Neural progenitor cell (in vitro differentiated cells): Measurements from ENCODE around the gene PALB2. TPM values are rescaled to one million over a fixed set of nuclear protein-coding genes. Genes with fewer than 3 reads are reported as not detected.

Source experiments
- DNase-seq: peaks from one replicate; pipeline ENCODE4 v3.0.0-alpha.2; 2016; ENCODE audit warnings: low spot score
- H2AFZ ChIP-seq: fragments of 200-600 bp; sonication (generic); replicated peaks from 2 replicates; pipeline ENCODE4 v1.6.1; 2016; ENCODE audit warnings: antibody characterized with exemption
- H3F3A ChIP-seq: fragments of 200-600 bp; sonication (generic); 2 replicates; pipeline ENCODE4 v1.6.1; 2016; ENCODE audit warnings: antibody characterized with exemption, low read depth
- H3K27ac ChIP-seq: fragments of 200-600 bp; sonication (generic); 2 replicates; pipeline ENCODE4 v1.5.1; 2016; ENCODE audit warnings: mild to moderate bottlenecking
- H3K27me3 ChIP-seq: fragments of 200-600 bp; sonication (generic); 2 replicates; pipeline ENCODE4 v1.6.1; 2016; ENCODE audit warnings: mild to moderate bottlenecking, moderate library complexity
- H3K36me3 ChIP-seq: fragments of 200-600 bp; sonication (generic); 2 replicates; pipeline ENCODE4 v1.5.1; 2016
- H3K4me1 ChIP-seq: fragments of 200-600 bp; sonication (generic); 2 replicates; pipeline ENCODE4 v1.6.1; 2016; ENCODE audit warnings: mixed run types
- H3K4me2 ChIP-seq: fragments of 200-600 bp; sonication (generic); 2 replicates; pipeline ENCODE4 v1.6.1; 2016
- H3K4me3 ChIP-seq: fragments of 200-600 bp; sonication (generic); 2 replicates; pipeline ENCODE4 v1.5.1; 2016
- H3K79me2 ChIP-seq: fragments of 200-600 bp; sonication (generic); 2 replicates; pipeline ENCODE4 v1.6.1; 2016; ENCODE audit warnings: low read depth
- H3K9ac ChIP-seq: fragments of 200-600 bp; sonication (generic); 2 replicates; pipeline ENCODE4 v1.6.1; 2016
- H3K9me3 ChIP-seq: fragments of 200-600 bp; sonication (generic); 2 replicates; pipeline ENCODE4 v1.5.1; 2016; ENCODE audit warnings: low read depth
- H4K20me1 ChIP-seq: fragments of 200-600 bp; sonication (generic); 2 replicates; pipeline ENCODE4 v1.6.1; 2016; ENCODE audit warnings: low read depth
- H3K27ac Mint-ChIP-seq: 3 replicates; pipeline ENCODE4 v1.8.0; 2021; ENCODE audit warnings: mixed read lengths
- H3K27me3 Mint-ChIP-seq: 2 replicates; pipeline ENCODE4 v1.8.0; 2022; ENCODE audit warnings: low read depth, mild to moderate bottlenecking, inconsistent platforms, moderate library complexity, mixed read lengths; ENCODE audit not compliant: insufficient read depth
- H3K36me3 Mint-ChIP-seq: 3 replicates; pipeline ENCODE4 v1.8.0; 2021; ENCODE audit warnings: mixed read lengths
- H3K4me1 Mint-ChIP-seq: 3 replicates; pipeline ENCODE4 v1.8.0; 2021; ENCODE audit warnings: mixed read lengths
- H3K4me3 Mint-ChIP-seq: 3 replicates; pipeline ENCODE4 v1.8.0; 2021; ENCODE audit warnings: mild to moderate bottlenecking, moderate library complexity, mixed read lengths
- H3K9me3 Mint-ChIP-seq: 3 replicates; pipeline ENCODE4 v1.8.0; 2020; ENCODE audit warnings: mixed read lengths
- CTCF ChIP-seq: fragments of 200-600 bp; sonication (generic); IDR thresholded peaks from 2 replicates; pipeline ENCODE4 v1.5.1; 2017; ENCODE audit warnings: antibody characterized with exemption, mild to moderate bottlenecking
- EZH2 ChIP-seq: fragments of 200-600 bp; sonication (generic); IDR thresholded peaks from 2 replicates; pipeline ENCODE4 v1.6.1; 2017; ENCODE audit warnings: antibody characterized with exemption, mild to moderate bottlenecking, moderate library complexity
- EZH2phosphoT487 ChIP-seq: fragments of 200-600 bp; sonication (generic); IDR thresholded peaks from 2 replicates; pipeline ENCODE4 v1.6.1; 2017; ENCODE audit warnings: antibody characterized with exemption
- total RNA-seq: library from RNA; depleted of rRNA; stranded (reverse); fragments of >200 nt; gene quantifications from 2 replicates; pipeline ENCODE4 v1.2.3, GENCODE V29; 2015; ENCODE audit warnings: low replicate concordance

The PALB2 gene
- 11.4 and 23.3 TPM in 2 replicates for total RNA-seq

DNA sequence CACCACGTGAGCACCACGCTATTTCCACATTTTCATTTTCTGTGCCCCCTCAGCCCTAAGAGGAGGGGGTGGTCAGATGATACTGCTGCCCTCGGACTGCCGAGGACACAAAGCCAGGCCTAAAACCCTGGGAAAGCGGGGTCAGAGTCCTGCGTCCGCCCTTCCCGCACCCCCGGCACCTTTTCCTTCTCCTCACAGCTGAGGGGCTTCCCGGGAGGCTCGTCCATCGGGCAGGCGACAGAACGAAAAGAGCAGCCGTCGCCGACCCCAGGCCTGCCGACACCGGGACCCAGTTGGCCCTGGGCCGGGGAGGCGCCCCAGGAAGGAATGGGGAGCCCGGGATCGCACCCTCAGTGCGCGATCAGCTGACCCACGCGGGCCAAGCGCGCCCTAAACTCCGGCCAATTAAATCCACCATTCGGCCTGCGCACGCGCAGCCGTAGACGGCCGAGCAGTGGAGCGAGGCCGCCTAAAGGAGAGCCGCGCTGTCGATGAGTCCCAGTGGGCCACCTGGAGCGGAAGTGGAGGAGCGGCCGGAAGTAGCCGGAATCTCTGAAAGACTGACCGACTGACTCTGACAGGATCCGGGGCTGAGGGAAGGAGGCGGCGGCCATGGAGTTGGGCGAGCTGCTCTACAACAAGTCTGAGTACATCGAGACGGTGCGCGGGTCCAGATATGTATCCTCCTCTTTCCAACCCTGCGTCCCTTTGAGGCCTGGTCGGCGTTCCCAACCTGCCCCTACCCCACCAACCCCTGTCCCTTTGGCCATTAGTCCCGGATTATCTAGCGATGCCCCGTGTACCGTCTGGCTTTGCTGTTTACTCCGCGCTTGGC, at the start of gene PALB2, which contains the start of gene DCTN5:
Gene PALB2, minus strand, starts transcription at position 380 of the 835 bp plus-strand sequence. Its CDS starts 153 bp downstream, at position 227.
Gene DCTN5, plus strand, starts transcription at position 536 of the 835 bp plus-strand sequence. Its CDS starts 77 bp downstream, at position 613.
- Mint-ChIP-seq H3K4me3 (peak within 1 kb of the TSS; percentile 99), H3K36me3 (peaks cover 14% of the 10 kb centered on the region), H3K27me3 (peaks cover 4% of the 10 kb centered on the region), H3K27ac (peak within 1 kb of the TSS; percentile 93), H3K9me3 (no peaks in the 10 kb centered on the region), H3K4me1 (peaks cover 15% of the 10 kb centered on the region)
- H3K4me1 ChIP-seq, result no peaks in the 10 kb centered on the region
- peak within 1 kb of the TSS; percentile 65 for H3K9ac ChIP-seq
- peaks cover 52% of the 10 kb centered on the region for H3K79me2 ChIP-seq
- no peaks in the 10 kb centered on the region for H3K9me3 ChIP-seq
- H3F3A ChIP-seq, result peaks cover 5% of the 10 kb centered on the region
- peak within 1 kb of the TSS; percentile 69 for H3K4me3 ChIP-seq
- peak within 1 kb of the TSS; percentile 77 for H3K4me2 ChIP-seq
- H3K27ac ChIP-seq, result no peak within 1 kb of the TSS
- H4K20me1 ChIP-seq, result no peaks in the 10 kb centered on the region
- no peak for TF ChIP-seq CTCF
- TF ChIP-seq EZH2, result no peak
- no peak for TF ChIP-seq EZH2phosphoT487
- H3K27me3 ChIP-seq, result no peaks in the 10 kb centered on the region
- DNase-seq, result peak; percentile 92
- H2AFZ ChIP-seq, result peak within 1 kb of the TSS; percentile 51
- no peaks in the 10 kb centered on the region for H3K36me3 ChIP-seq

DNA sequence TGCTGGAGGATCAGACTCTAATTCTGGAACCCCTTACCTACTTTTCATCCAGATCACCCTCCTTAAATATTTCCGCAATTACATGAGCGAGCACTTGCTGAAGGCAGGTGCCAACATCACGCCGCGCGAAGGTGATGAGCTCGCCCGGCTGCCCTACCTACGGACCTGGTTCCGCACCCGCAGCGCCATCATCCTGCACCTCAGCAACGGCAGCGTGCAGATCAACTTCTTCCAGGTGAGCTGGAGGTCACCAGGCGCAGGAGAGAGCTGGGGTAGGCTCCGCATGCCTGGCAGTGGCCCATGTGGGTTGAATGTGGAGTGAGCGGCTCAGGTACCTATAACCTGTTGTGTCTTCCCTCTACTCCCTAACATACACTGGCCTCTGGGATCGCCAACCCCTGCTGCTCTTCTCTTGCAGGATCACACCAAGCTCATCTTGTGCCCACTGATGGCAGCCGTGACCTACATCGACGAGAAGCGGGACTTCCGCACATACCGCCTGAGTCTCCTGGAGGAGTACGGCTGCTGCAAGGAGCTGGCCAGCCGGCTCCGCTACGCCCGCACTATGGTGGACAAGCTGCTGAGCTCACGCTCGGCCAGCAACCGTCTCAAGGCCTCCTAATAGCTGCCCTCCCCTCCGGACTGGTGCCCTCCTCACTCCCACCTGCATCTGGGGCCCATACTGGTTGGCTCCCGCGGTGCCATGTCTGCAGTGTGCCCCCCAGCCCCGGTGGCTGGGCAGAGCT, 48.5 kb upstream of the PALB2 start:
- Histone ChIP-seq H3K27me3 (no peaks in the 10 kb centered on the region), H3K36me3 (peaks cover 21% of the 10 kb centered on the region), H3K4me3 (no peak overlapping the region), H3F3A (peaks cover 54% of the 10 kb centered on the region), H3K9ac (no peak overlapping the region), H3K4me1 (no peaks in the 10 kb centered on the region), H3K4me2 (no peak overlapping the region), H3K79me2 (peaks cover 36% of the 10 kb centered on the region), H4K20me1 (peaks cover 27% of the 10 kb centered on the region), H2AFZ (no peak overlapping the region), H3K27ac (no peak overlapping the region), H3K9me3 (no peaks in the 10 kb centered on the region)
- no peak for TF ChIP-seq EZH2
- no peak for TF ChIP-seq CTCF
- no peak for TF ChIP-seq EZH2phosphoT487
- Mint-ChIP-seq H3K27me3 (no peaks in the 10 kb centered on the region), H3K36me3 (peaks cover 31% of the 10 kb centered on the region), H3K27ac (no peak overlapping the region), H3K4me3 (no peak overlapping the region), H3K9me3 (no peaks in the 10 kb centered on the region), H3K4me1 (peaks cover 8% of the 10 kb centered on the region)
- no peak for DNase-seq

- Histone ChIP-seq H2AFZ (no peak overlapping the region), H3K79me2 (peaks cover 60% of the 10 kb centered on the region), H3K9me3 (no peaks in the 10 kb centered on the region), H3K36me3 (peaks cover 22% of the 10 kb centered on the region), H3F3A (peaks cover 37% of the 10 kb centered on the region), H3K4me2 (no peak overlapping the region), H3K9ac (no peak overlapping the region), H3K4me3 (no peak overlapping the region), H3K4me1 (no peaks in the 10 kb centered on the region), H3K27ac (no peak overlapping the region), H4K20me1 (peaks cover 48% of the 10 kb centered on the region), H3K27me3 (no peaks in the 10 kb centered on the region)
- H3K4me3 Mint-ChIP-seq, result no peak overlapping the region
- no peak overlapping the region for H3K27ac Mint-ChIP-seq
- TF ChIP-seq EZH2, result no peak
- no peak for TF ChIP-seq EZH2phosphoT487
- no peak for TF ChIP-seq CTCF
- H3K27me3 Mint-ChIP-seq, result peaks cover 2% of the 10 kb centered on the region
- H3K4me1 Mint-ChIP-seq, result peaks cover 3% of the 10 kb centered on the region
- DNase-seq, result no peak
- H3K36me3 Mint-ChIP-seq, result peaks cover 40% of the 10 kb centered on the region
- H3K9me3 Mint-ChIP-seq, result no peaks in the 10 kb centered on the region
These were observed 46.1 kb upstream of the PALB2 start for GRCh38 chr16:23687034-23687808.
